ENCODE data around the gene PFKP.

Gene PFKP

GRCh38 chr10:3074145-3074665 lies 6.9 kb downstream of the PFKP start:
- WGBS (ENCODE audit: extremely low coverage, insufficient coverage, low lambda C conversion rate), result no CpG with 5 or more reads among the region's 7 CpGs
- H3K4me1 ChIP-seq (ENCODE audit: control insufficient read depth, low read depth, low read length), result peaks cover 14% of the 10 kb centered on the region

GRCh38 chr10:3074985-3075600 lies 7.7 kb downstream of the PFKP start:
- H3K18ac ChIP-seq (ENCODE audit: low read length), result no peak overlapping the region
- no peak overlapping the region for H3K4me2 ChIP-seq (ENCODE audit: low read length)
- H4K5ac ChIP-seq (ENCODE audit: low read length), result no peak overlapping the region
- H2BK5ac ChIP-seq (ENCODE audit: low read length), result no peak overlapping the region
- no peak overlapping the region for H2BK120ac ChIP-seq (ENCODE audit: low read depth, low read length)
- WGBS (ENCODE audit: extremely low coverage, insufficient coverage, low lambda C conversion rate), result no CpG with 5 or more reads among the region's 10 CpGs
- H3K9ac ChIP-seq (ENCODE audit: low read length), result no peak overlapping the region
- H3K79me1 ChIP-seq (ENCODE audit: low read length), result peaks cover 27% of the 10 kb centered on the region
- no peak overlapping the region for H3K27ac ChIP-seq (ENCODE audit: low read depth, low read length)
- no peak overlapping the region for H4K8ac ChIP-seq (ENCODE audit: low read depth, low read length)
- no peak overlapping the region for H2AK5ac ChIP-seq (ENCODE audit: low read length)
- peaks cover 38% of the 10 kb centered on the region for H3K79me2 ChIP-seq (ENCODE audit: control insufficient read depth, insufficient read depth, low read length)
- H3K4me3 ChIP-seq (ENCODE audit: low read length), result no peak overlapping the region
- no peaks in the 10 kb centered on the region for H3K36me3 ChIP-seq (ENCODE audit: control insufficient read depth, insufficient read depth, low read length)
- H3K4ac ChIP-seq (ENCODE audit: low read depth, low read length), result no peak overlapping the region
- no peak for DNase-seq
- H3K27me3 ChIP-seq (ENCODE audit: insufficient read depth, low read length, poor library complexity), result no peaks in the 10 kb centered on the region
- no peak overlapping the region for H3K56ac ChIP-seq (ENCODE audit: low read length)
- peaks cover 14% of the 10 kb centered on the region for H3K4me1 ChIP-seq (ENCODE audit: control insufficient read depth, low read depth, low read length)
- no peak overlapping the region for H2BK15ac ChIP-seq (replicated peaks; ENCODE audit: low read depth)
- H3K23ac ChIP-seq (ENCODE audit: low read length), result no peak overlapping the region

More at GRCh38 chr10:3074145-3074665, 6.9 kb downstream of the PFKP start:
- Histone ChIP-seq H2BK15ac (replicated peaks; ENCODE audit: low read depth) (no peak overlapping the region), H3K23ac (ENCODE audit: low read length) (no peak overlapping the region), H3K79me2 (ENCODE audit: control insufficient read depth, insufficient read depth, low read length) (peaks cover 47% of the 10 kb centered on the region), H3K56ac (ENCODE audit: low read length) (no peak overlapping the region), H2BK5ac (ENCODE audit: low read length) (no peak overlapping the region), H2BK120ac (ENCODE audit: low read depth, low read length) (no peak overlapping the region), H3K79me1 (ENCODE audit: low read length) (peaks cover 27% of the 10 kb centered on the region), H3K4ac (ENCODE audit: low read depth, low read length) (no peak overlapping the region), H3K18ac (ENCODE audit: low read length) (no peak overlapping the region), H4K5ac (ENCODE audit: low read length) (no peak overlapping the region), H3K27ac (ENCODE audit: low read depth, low read length) (no peak overlapping the region), H3K9ac (ENCODE audit: low read length) (no peak overlapping the region), H3K36me3 (ENCODE audit: control insufficient read depth, insufficient read depth, low read length) (no peaks in the 10 kb centered on the region), H2AK5ac (ENCODE audit: low read length) (no peak overlapping the region), H3K4me3 (ENCODE audit: low read length) (no peak overlapping the region), H3K4me2 (ENCODE audit: low read length) (no peak overlapping the region), H3K27me3 (ENCODE audit: insufficient read depth, low read length, poor library complexity) (no peaks in the 10 kb centered on the region), H4K8ac (ENCODE audit: low read depth, low read length) (no peak overlapping the region)
- DNase-seq, result no peak

DNA sequence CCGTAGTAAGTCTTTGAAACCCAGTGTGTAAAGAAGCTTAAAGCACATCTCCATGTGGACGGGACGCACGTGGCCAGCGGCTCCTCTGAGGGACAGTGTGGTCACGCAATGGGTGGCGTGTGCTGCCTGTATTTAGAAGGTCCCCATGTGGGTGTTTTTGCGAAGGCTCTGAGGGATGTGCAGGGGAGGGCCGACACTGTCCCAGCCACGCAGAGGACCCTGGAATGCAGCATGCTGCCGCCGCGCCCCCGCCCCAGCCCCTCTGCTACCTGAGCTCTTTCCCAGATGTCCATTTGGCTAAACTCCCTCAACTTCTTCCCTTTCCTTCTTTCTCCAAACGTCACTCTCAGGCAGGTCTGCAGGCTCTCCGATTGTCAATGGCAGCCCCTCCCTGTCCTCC lies 8.8 kb downstream of the PFKP start:
- Histone ChIP-seq H3K18ac (ENCODE audit: low read length) (no peak overlapping the region), H3K79me1 (ENCODE audit: low read length) (peaks cover 24% of the 10 kb centered on the region), H3K4ac (ENCODE audit: low read depth, low read length) (no peak overlapping the region), H2BK5ac (ENCODE audit: low read length) (no peak overlapping the region), H3K27ac (ENCODE audit: low read depth, low read length) (no peak overlapping the region), H2BK15ac (replicated peaks; ENCODE audit: low read depth) (no peak overlapping the region), H4K8ac (ENCODE audit: low read depth, low read length) (no peak overlapping the region), H4K5ac (ENCODE audit: low read length) (no peak overlapping the region), H3K36me3 (ENCODE audit: control insufficient read depth, insufficient read depth, low read length) (no peaks in the 10 kb centered on the region), H2BK120ac (ENCODE audit: low read depth, low read length) (no peak overlapping the region), H3K4me1 (ENCODE audit: control insufficient read depth, low read depth, low read length) (peaks cover 14% of the 10 kb centered on the region), H3K27me3 (ENCODE audit: insufficient read depth, low read length, poor library complexity) (no peaks in the 10 kb centered on the region), H2AK5ac (ENCODE audit: low read length) (no peak overlapping the region), H3K56ac (ENCODE audit: low read length) (no peak overlapping the region), H3K9ac (ENCODE audit: low read length) (no peak overlapping the region), H3K4me3 (ENCODE audit: low read length) (no peak overlapping the region), H3K4me2 (ENCODE audit: low read length) (no peak overlapping the region), H3K23ac (ENCODE audit: low read length) (no peak overlapping the region), H3K79me2 (ENCODE audit: control insufficient read depth, insufficient read depth, low read length) (peaks cover 32% of the 10 kb centered on the region)
- DNase-seq, result no peak
- no CpG with 5 or more reads among the region's 16 CpGs for WGBS (ENCODE audit: extremely low coverage, insufficient coverage, low lambda C conversion rate)

DNA sequence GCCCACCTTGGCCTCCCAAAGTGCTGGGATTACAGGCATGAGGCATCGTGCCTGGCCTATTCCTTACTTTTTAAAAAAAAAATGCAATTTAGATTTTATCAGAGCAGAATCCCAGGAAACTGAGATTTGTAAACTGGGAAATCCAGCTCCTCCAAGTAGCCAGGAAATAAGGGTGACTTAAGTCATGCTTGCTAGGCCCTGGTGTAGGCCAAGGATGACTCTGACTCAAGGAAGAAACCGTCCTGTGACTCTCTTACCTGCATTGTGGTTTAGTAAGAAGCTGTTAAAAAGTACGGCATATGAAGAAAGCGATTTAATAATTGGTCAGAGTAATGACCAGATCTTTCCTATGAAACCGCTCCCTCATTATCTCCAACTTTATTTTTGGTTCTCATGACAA lies 10.2 kb downstream of the PFKP start:
- H2BK5ac ChIP-seq (ENCODE audit: low read length), result no peak overlapping the region
- no peak overlapping the region for H2BK120ac ChIP-seq (ENCODE audit: low read depth, low read length)
- no peak overlapping the region for H3K9ac ChIP-seq (ENCODE audit: low read length)
- peaks cover 27% of the 10 kb centered on the region for H3K79me1 ChIP-seq (ENCODE audit: low read length)
- H2BK15ac ChIP-seq (replicated peaks; ENCODE audit: low read depth), result no peak overlapping the region
- no peak overlapping the region for H4K8ac ChIP-seq (ENCODE audit: low read depth, low read length)
- H3K4me1 ChIP-seq (ENCODE audit: control insufficient read depth, low read depth, low read length), result peaks cover 14% of the 10 kb centered on the region
- no peak for DNase-seq
- peaks cover 28% of the 10 kb centered on the region for H3K79me2 ChIP-seq (ENCODE audit: control insufficient read depth, insufficient read depth, low read length)
- H4K5ac ChIP-seq (ENCODE audit: low read length), result no peak overlapping the region
- no CpG with 5 or more reads among the region's 5 CpGs for WGBS (ENCODE audit: extremely low coverage, insufficient coverage, low lambda C conversion rate)
- no peak overlapping the region for H3K4ac ChIP-seq (ENCODE audit: low read depth, low read length)
- H3K27ac ChIP-seq (ENCODE audit: low read depth, low read length), result no peak overlapping the region
- no peak overlapping the region for H3K4me3 ChIP-seq (ENCODE audit: low read length)
- H3K18ac ChIP-seq (ENCODE audit: low read length), result no peak overlapping the region
- no peak overlapping the region for H2AK5ac ChIP-seq (ENCODE audit: low read length)
- no peaks in the 10 kb centered on the region for H3K36me3 ChIP-seq (ENCODE audit: control insufficient read depth, insufficient read depth, low read length)
- no peak overlapping the region for H3K23ac ChIP-seq (ENCODE audit: low read length)
- H3K27me3 ChIP-seq (ENCODE audit: insufficient read depth, low read length, poor library complexity), result no peaks in the 10 kb centered on the region
- H3K4me2 ChIP-seq (ENCODE audit: low read length), result no peak overlapping the region
- H3K56ac ChIP-seq (ENCODE audit: low read length), result no peak overlapping the region

- Histone ChIP-seq H3K4me3 (ENCODE audit: low read length) (no peak overlapping the region), H3K27me3 (ENCODE audit: insufficient read depth, low read length, poor library complexity) (no peaks in the 10 kb centered on the region), H3K23ac (ENCODE audit: low read length) (no peak overlapping the region), H3K36me3 (ENCODE audit: control insufficient read depth, insufficient read depth, low read length) (no peaks in the 10 kb centered on the region), H3K79me2 (ENCODE audit: control insufficient read depth, insufficient read depth, low read length) (peaks cover 22% of the 10 kb centered on the region), H3K9ac (ENCODE audit: low read length) (no peak overlapping the region), H3K79me1 (ENCODE audit: low read length) (peaks cover 24% of the 10 kb centered on the region), H4K5ac (ENCODE audit: low read length) (no peak overlapping the region), H3K4me1 (ENCODE audit: control insufficient read depth, low read depth, low read length) (peaks cover 10% of the 10 kb centered on the region), H3K4ac (ENCODE audit: low read depth, low read length) (no peak overlapping the region), H2BK120ac (ENCODE audit: low read depth, low read length) (no peak overlapping the region), H4K8ac (ENCODE audit: low read depth, low read length) (no peak overlapping the region), H2BK5ac (ENCODE audit: low read length) (no peak overlapping the region), H2BK15ac (replicated peaks; ENCODE audit: low read depth) (no peak overlapping the region), H2AK5ac (ENCODE audit: low read length) (no peak overlapping the region), H3K56ac (ENCODE audit: low read length) (no peak overlapping the region), H3K18ac (ENCODE audit: low read length) (no peak overlapping the region), H3K27ac (ENCODE audit: low read depth, low read length) (peak overlapping the region; percentile 6), H3K4me2 (ENCODE audit: low read length) (no peak overlapping the region)
- no CpG with 5 or more reads among the region's 10 CpGs for WGBS (ENCODE audit: extremely low coverage, insufficient coverage, low lambda C conversion rate)
- DNase-seq, result peak; percentile 59
These were observed 10.7 kb downstream of the PFKP start for GRCh38 chr10:3077940-3078630.
